K562 (cell line): Measurements from ENCODE around the gene TAF1B. TPM values are rescaled to one million over a fixed set of nuclear protein-coding genes. Genes with fewer than 3 reads are reported as not detected.

Experiments
- ATAC-seq: fragments of 200-7000 bp; cut with Tn5 transposase; 3 replicates; pipeline ENCODE4 v1.9.1; 2020; ENCODE audit warnings: moderate library complexity
- BruUV-seq: library from RNA; stranded (reverse); fragments of 400-500 nt; replicated peaks from 2 replicates; lab custom pipeline; 2021; lab: Mats Ljungman, UMichigan
- CTCF ChIA-PET: fragments of 300-600 bp; formaldehyde crosslinking; extraction: SDS; loops from one replicate; lab custom pipeline; 2021; ENCODE audit warnings: low intra/inter-chr PET ratio; lab: Yijun Ruan, JAX
- POLR2A ChIA-PET: fragments of 300-600, 350-650 bp; sonication (Branson Sonifier 250); formaldehyde crosslinking; extraction: SDS; loops from one replicate; lab custom pipeline; 2021; ENCODE audit warnings: antibody characterized with exemption, inconsistent platforms; lab: Yijun Ruan, JAX
- DNase-seq, 4 experiments: peaks; one replicate each; pipeline versions ENCODE4 v3.0.0 to v3.0.0-alpha.2; 2011 to 2018; ENCODE audit warnings: low spot score in 3 of 4, mixed read lengths in 3 of 4; ENCODE audit errors: extremely low read depth in 1 of 4
- FAIRE-seq: peaks from 2 replicates; lab custom pipeline; 2011; peaks lifted over from hg19 to GRCh38; lab: Jason Lieb, UNC
- H2AFZ ChIP-seq: 2 replicates; pipeline ENCODE4 v1.6.0; 2011; ENCODE audit warnings: low read depth, low read length, control low read depth, inconsistent platforms
- H3K27ac ChIP-seq: fragments of 200-600 bp; 3 replicates; pipeline ENCODE4 v1.8.0; 2011; ENCODE audit warnings: low read depth, mild to moderate bottlenecking, control low read depth, inconsistent platforms, low read length, moderate library complexity, mixed read lengths; ENCODE audit errors: extremely low read depth
- H3K27me3 ChIP-seq, 2 experiments: fragments of 300-600 bp in 1 of 2; 2 replicates in 1 of 2; 3 replicates in 1 of 2; pipeline versions ENCODE4 v1.6.0 to v1.8.0; 2011; ENCODE audit warnings: inconsistent platforms in 2 of 2, low read length in 2 of 2, mild to moderate bottlenecking in 1 of 2, mixed read lengths in 1 of 2, moderate library complexity in 1 of 2; ENCODE audit not compliant: control insufficient read depth in 2 of 2, insufficient read depth in 2 of 2
- H3K36me3 ChIP-seq: fragments of 300-600 bp; 3 replicates; pipeline ENCODE4 v1.8.0; 2011; ENCODE audit warnings: mild to moderate bottlenecking, low read length, inconsistent platforms; ENCODE audit not compliant: control insufficient read depth, insufficient read depth
- H3K4me1 ChIP-seq, 2 experiments: fragments of 200-600 bp in 1 of 2; replicated peaks in 1 of 2; 2 replicates in 1 of 2; 3 replicates in 1 of 2; pipeline versions ENCODE4 v1.5.1 to v1.8.0; 2011; ENCODE audit warnings: inconsistent platforms in 2 of 2, low read length in 2 of 2, mild to moderate bottlenecking in 1 of 2, mixed read lengths in 1 of 2, moderate library complexity in 1 of 2; ENCODE audit not compliant: control insufficient read depth in 2 of 2, insufficient read depth in 2 of 2
- H3K4me2 ChIP-seq: 2 replicates; pipeline ENCODE4 v1.6.1; 2011; ENCODE audit warnings: low read length, control low read depth, inconsistent platforms, mixed read lengths; ENCODE audit not compliant: insufficient read depth
- H3K4me3 ChIP-seq: fragments of 200-600 bp; sonication (generic), shearing (Covaris generic); 2 replicates; pipeline ENCODE4 v1.5.1; 2016; ENCODE audit warnings: control low read depth, inconsistent platforms
- H3K79me2 ChIP-seq: fragments of 200-600 bp; 3 replicates; pipeline ENCODE4 v1.8.0; 2011; ENCODE audit warnings: low read length, inconsistent platforms; ENCODE audit not compliant: control insufficient read depth, insufficient read depth
- H3K9ac ChIP-seq, 2 experiments: 2 replicates each; pipeline versions ENCODE4 v1.6.0 to v1.6.1; 2011; ENCODE audit warnings: low read depth in 2 of 2, low read length in 2 of 2, control low read depth in 1 of 2, inconsistent platforms in 1 of 2, mild to moderate bottlenecking in 1 of 2, mixed read lengths in 1 of 2; ENCODE audit not compliant: insufficient read depth in 1 of 2
- H3K9me1 ChIP-seq: one replicate; pipeline ENCODE4 v1.6.0; 2011; ENCODE audit warnings: inconsistent platforms, mild to moderate bottlenecking, low read length, moderate library complexity; ENCODE audit not compliant: control insufficient read depth, insufficient read depth
- H3K9me3 ChIP-seq: replicated peaks from 2 replicates; pipeline ENCODE4 v1.5.1; 2011; ENCODE audit warnings: low read depth, low read length, inconsistent platforms; ENCODE audit not compliant: control insufficient read depth, insufficient read depth
- H4K20me1 ChIP-seq: replicated peaks from 2 replicates; pipeline ENCODE4 v1.6.1; 2011; ENCODE audit warnings: low read length, inconsistent platforms, mixed read lengths; ENCODE audit not compliant: control insufficient read depth, insufficient read depth
- GTF3C2 ChIP-seq: IDR thresholded peaks from 3 replicates; pipeline ENCODE4 v1.6.1; 2011; ENCODE audit warnings: borderline replicate concordance, mild to moderate bottlenecking, moderate library complexity; ENCODE audit not compliant: insufficient read length; ENCODE audit errors: extremely low read depth
- HNRNPH1 ChIP-seq: fragments of 200-400 bp; formaldehyde crosslinking; optimal IDR thresholded peaks from 2 replicates; pipeline ENCODE3; 2017; ENCODE audit warnings: low read depth, mild to moderate bottlenecking, low read length, moderate library complexity
- KLF13 ChIP-seq: fragments of 450-650 bp; IDR thresholded peaks from 2 replicates; pipeline ENCODE4 v1.6.1; 2016; ENCODE audit warnings: missing genetic modification characterization, low read depth, mild to moderate bottlenecking, missing compliant biosample characterization, moderate library complexity, borderline replicate concordance
- NCOA2 ChIP-seq, 2 experiments: fragments of 450-650 bp; IDR thresholded peaks; 2 replicates each; pipeline ENCODE4 v1.6.1; 2018; ENCODE audit warnings: mild to moderate bottlenecking in 2 of 2, moderate library complexity in 1 of 2; ENCODE audit not compliant: partially characterized antibody in 2 of 2
- RCOR1 ChIP-seq, 2 experiments: IDR thresholded peaks; 2 replicates each; pipeline ENCODE4 v1.6.1; 2012; ENCODE audit warnings: low read depth in 2 of 2, low read length in 2 of 2, borderline replicate concordance in 1 of 2, improper control_type of control experiment in 1 of 2
- SMARCA4 ChIP-seq: fragments of 450-650 bp; IDR thresholded peaks from 2 replicates; pipeline ENCODE4 v1.6.1; 2016
- SMARCA5 ChIP-seq: fragments of 450-650 bp; IDR thresholded peaks from 2 replicates; pipeline ENCODE4 v1.6.1; 2016
- TARDBP ChIP-seq: fragments of 450-650 bp; IDR thresholded peaks from 2 replicates; pipeline ENCODE4 v1.6.1; 2016
- WGBS: fragments of 100-300 bp; shearing (Covaris generic); methylation state at CpG from one replicate; pipeline ENCODE4 v1.1.6; 2016; ENCODE audit warnings: low coverage, mixed read lengths; ENCODE audit not compliant: insufficient coverage; ENCODE audit errors: missing lambda C conversion rate; 5-methylcytosine and 5-hydroxymethylcytosine counted together
- in situ Hi-C: fragments of 300-500 bp; cut with MboI; formaldehyde crosslinking; loops from 4 replicates; pipeline ENCODE4 v1.15.0; 2018; ENCODE audit warnings: inconsistent platforms, mixed read lengths
- intact Hi-C: fragments of 100-400 bp; cut with micrococcal nuclease; formaldehyde crosslinking; loops from 2 replicates; pipeline ENCODE4 v1.14.2; 2022
- polyA plus RNA-seq, 8 experiments: library from polyadenylated mRNA; depleted of rRNA in 4 of 8; stranded (reverse) in 5 of 8; unstranded in 3 of 8; fragments of >200 nt; fragmentation: Nextera tagmentation in 2 of 8; fragmentation: Illumina TruSeq in 1 of 8; extraction: Ambion mirVana in 2 of 8; extraction: Trizol in 1 of 8; gene quantifications; 2 replicates each; pipeline versions ENCODE4 v1.2.1 to v1.2.3, GENCODE V29; 2011 to 2014; ENCODE audit warnings: inconsistent platforms in 1 of 8, missing spikeins in 1 of 8
- total RNA-seq, 7 experiments: library from RNA; depleted of rRNA in 6 of 7; stranded (reverse); fragments of >200 nt in 6 of 7; fragmentation: Illumina TruSeq in 2 of 7; extraction: Trizol in 2 of 7; gene quantifications; 2 replicates each; pipeline versions ENCODE4 v1.2.1 to v1.2.3, GENCODE V29; 2011 to 2021; ENCODE audit warnings: low replicate concordance in 1 of 7
- TF ChIP-seq, protein P1 (sequence below): fragments of 450-650 bp; IDR thresholded peaks from 2 replicates; pipeline ENCODE4 v1.6.1; 2016; ENCODE audit warnings: borderline replicate concordance
- TF ChIP-seq, protein P2 (sequence below): fragments of 450-650 bp; IDR thresholded peaks from one replicate; pipeline ENCODE4 v1.6.1; 2018; ENCODE audit warnings: mild to moderate bottlenecking, moderate library complexity; ENCODE audit not compliant: partially characterized antibody
- TF ChIP-seq, protein P3 (sequence below): sonication (generic); formaldehyde crosslinking; IDR thresholded peaks from 2 replicates; pipeline ENCODE4 v1.8.0; 2023; ENCODE audit warnings: mild to moderate bottlenecking, missing genetic modification reagents

The TAF1B gene
- total and polyA plus RNA-seq, 9 of the 15 experiments (the other 6 are each of a cell fraction or from before 2014, with no cell fraction given): 8.8 to 25.1 (median 17.3) TPM

DNA sequence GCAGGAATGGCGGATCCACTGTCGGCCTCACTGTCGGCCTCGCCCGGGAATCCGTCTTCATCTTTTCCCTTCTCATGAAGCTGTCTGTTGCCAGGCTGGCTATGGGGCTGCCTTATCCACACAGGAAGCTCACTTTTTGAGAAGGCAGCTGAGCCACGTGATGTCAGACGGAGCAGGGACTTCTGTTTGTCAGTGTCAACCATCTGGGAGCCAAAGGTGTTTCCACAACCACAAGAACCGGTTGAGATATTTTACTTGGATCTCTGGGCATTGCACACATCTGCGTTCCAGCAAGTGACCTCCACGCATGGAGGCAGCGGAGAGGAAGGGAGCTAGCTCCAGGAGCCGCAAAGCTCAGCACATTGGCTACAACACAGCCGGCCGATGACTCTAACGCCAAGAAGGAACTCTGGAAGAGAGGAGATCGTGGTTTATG lies 27.4 kb upstream of the TAF1B start (continued):
- TF ChIP-seq, protein P1, sequence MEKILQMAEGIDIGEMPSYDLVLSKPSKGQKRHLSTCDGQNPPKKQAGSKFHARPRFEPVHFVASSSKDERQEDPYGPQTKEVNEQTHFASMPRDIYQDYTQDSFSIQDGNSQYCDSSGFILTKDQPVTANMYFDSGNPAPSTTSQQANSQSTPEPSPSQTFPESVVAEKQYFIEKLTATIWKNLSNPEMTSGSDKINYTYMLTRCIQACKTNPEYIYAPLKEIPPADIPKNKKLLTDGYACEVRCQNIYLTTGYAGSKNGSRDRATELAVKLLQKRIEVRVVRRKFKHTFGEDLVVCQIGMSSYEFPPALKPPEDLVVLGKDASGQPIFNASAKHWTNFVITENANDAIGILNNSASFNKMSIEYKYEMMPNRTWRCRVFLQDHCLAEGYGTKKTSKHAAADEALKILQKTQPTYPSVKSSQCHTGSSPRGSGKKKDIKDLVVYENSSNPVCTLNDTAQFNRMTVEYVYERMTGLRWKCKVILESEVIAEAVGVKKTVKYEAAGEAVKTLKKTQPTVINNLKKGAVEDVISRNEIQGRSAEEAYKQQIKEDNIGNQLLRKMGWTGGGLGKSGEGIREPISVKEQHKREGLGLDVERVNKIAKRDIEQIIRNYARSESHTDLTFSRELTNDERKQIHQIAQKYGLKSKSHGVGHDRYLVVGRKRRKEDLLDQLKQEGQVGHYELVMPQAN: no peak
- TF ChIP-seq, all 486 proteins: peak for 4

- intact Hi-C loops: no loop called here
- ATAC-seq: no peak
- H3K27ac ChIP-seq: no peak overlapping the region
- no peak overlapping the region for H3K9ac ChIP-seq
- H3K9me3 ChIP-seq: no peaks in the 10 kb centered on the region
- ChIA-PET POLR2A (interaction anchor here (0.6 kb wide), 1 partner anchor 351 kb away, joined by 3 read pairs; no protein-coding TSS in a partner anchor), CTCF (no interaction called here)
- H3K4me1 ChIP-seq: peaks cover 10 to 15% of the 10 kb centered on the region in 2 experiments; a peak in 4 of 5 replicates
- no peak overlapping the region for H2AFZ ChIP-seq
- H3K36me3 ChIP-seq: no peaks in the 10 kb centered on the region
- H3K4me2 ChIP-seq: no peak overlapping the region
- no peaks in the 10 kb centered on the region for H4K20me1 ChIP-seq
- in situ Hi-C loops: loop anchor here (25.0 kb wide), 1 partner anchor 844 kb away; no protein-coding TSS in a partner anchor
- no peaks in the 10 kb centered on the region for H3K79me2 ChIP-seq
- no peak for FAIRE-seq
- no peak for DNase-seq
- H3K4me3 ChIP-seq: no peak overlapping the region
- WGBS: 13% methylated on average over 2 of the region's 2 CpGs
- H3K27me3 ChIP-seq: no peaks in the 10 kb centered on the region
- no TSS peak for BruUV-seq
- no peaks in the 10 kb centered on the region for H3K9me1 ChIP-seq
- TF ChIP-seq NCOA2 (IDR thresholded peaks at IDR 0.05; ENCODE audit: partially characterized antibody in 2 of 2) (no peak), SMARCA4 (no peak), GTF3C2 (no peak), RCOR1 (IDR thresholded peaks at IDR 0.05; ENCODE audit: borderline replicate concordance in 1 of 2, low read depth in 2 of 2, low read length in 2 of 2) (no peak), SMARCA5 (no peak), TARDBP (no peak), HNRNPH1 (no peak), KLF13 (tag) (no peak)
- TF ChIP-seq, protein P2, sequence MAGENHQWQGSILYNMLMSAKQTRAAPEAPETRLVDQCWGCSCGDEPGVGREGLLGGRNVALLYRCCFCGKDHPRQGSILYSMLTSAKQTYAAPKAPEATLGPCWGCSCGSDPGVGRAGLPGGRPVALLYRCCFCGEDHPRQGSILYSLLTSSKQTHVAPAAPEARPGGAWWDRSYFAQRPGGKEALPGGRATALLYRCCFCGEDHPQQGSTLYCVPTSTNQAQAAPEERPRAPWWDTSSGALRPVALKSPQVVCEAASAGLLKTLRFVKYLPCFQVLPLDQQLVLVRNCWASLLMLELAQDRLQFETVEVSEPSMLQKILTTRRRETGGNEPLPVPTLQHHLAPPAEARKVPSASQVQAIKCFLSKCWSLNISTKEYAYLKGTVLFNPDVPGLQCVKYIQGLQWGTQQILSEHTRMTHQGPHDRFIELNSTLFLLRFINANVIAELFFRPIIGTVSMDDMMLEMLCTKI: no peak
- TF ChIP-seq, protein P3, sequence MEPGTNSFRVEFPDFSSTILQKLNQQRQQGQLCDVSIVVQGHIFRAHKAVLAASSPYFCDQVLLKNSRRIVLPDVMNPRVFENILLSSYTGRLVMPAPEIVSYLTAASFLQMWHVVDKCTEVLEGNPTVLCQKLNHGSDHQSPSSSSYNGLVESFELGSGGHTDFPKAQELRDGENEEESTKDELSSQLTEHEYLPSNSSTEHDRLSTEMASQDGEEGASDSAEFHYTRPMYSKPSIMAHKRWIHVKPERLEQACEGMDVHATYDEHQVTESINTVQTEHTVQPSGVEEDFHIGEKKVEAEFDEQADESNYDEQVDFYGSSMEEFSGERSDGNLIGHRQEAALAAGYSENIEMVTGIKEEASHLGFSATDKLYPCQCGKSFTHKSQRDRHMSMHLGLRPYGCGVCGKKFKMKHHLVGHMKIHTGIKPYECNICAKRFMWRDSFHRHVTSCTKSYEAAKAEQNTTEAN (CRISPR knock-in tag): no peak
Measured at GRCh38 chr2:9818097-9818496, 25.2 kb upstream of the TAF1B start.
